H1 (cell line): ENCODE data around the gene NCAPD2.
"Not testable (repeated sequence)": the region's sequence is repeated elsewhere in the genome, so short reads cannot be mapped to it uniquely, and the experiment has no call there.

ENCODE experiments used
- CHD1 ChIP-seq: IDR thresholded peaks from 2 replicates; pipeline ENCODE4 v1.6.1; 2012; ENCODE audit warnings: low read depth, low read length, improper control_type of control experiment
- CHD2 ChIP-seq: IDR thresholded peaks from 2 replicates; pipeline ENCODE4 v1.6.1; 2012; ENCODE audit warnings: low read length, improper control_type of control experiment
- JUND ChIP-seq: IDR thresholded peaks from 2 replicates; pipeline ENCODE4 v1.6.1; 2011; ENCODE audit warnings: mild to moderate bottlenecking, improper control_type of control experiment, low read length
- MAFK ChIP-seq: IDR thresholded peaks from 2 replicates; pipeline ENCODE4 v1.6.1; 2012; ENCODE audit warnings: low read depth, mild to moderate bottlenecking, improper control_type of control experiment, low read length
- POLR2A ChIP-seq, 2 experiments: IDR thresholded peaks; 1 replicate in 1 of 2; 2 replicates in 1 of 2; pipeline ENCODE4 v1.6.1; 2011; ENCODE audit warnings: low read depth in 2 of 2, low read length in 2 of 2, mild to moderate bottlenecking in 2 of 2; ENCODE audit errors: control extremely low read depth in 1 of 2
- RAD21 ChIP-seq, 2 experiments: IDR thresholded peaks in 1 of 2; conservative IDR thresholded peaks in 1 of 2; 2 replicates each; pipeline ENCODE4 v1.6.1; 2011; ENCODE audit warnings: low read depth in 2 of 2, low read length in 2 of 2, improper control_type of control experiment in 1 of 2, inconsistent platforms in 1 of 2, mild to moderate bottlenecking in 1 of 2, moderate library complexity in 1 of 2
- RFX5 ChIP-seq: IDR thresholded peaks from 2 replicates; pipeline ENCODE4 v1.6.1; 2011; ENCODE audit warnings: low read depth, low read length, improper control_type of control experiment, borderline replicate concordance
- RXRA ChIP-seq: IDR thresholded peaks from 2 replicates; pipeline ENCODE4 v1.6.1; 2011; ENCODE audit warnings: low read depth, mild to moderate bottlenecking, low read length, moderate library complexity; ENCODE audit not compliant: insufficient read depth
- USF2 ChIP-seq: IDR thresholded peaks from 2 replicates; pipeline ENCODE4 v1.6.1; 2011; ENCODE audit warnings: low read length, improper control_type of control experiment
- TF ChIP-seq, protein P1 (sequence below), 3 experiments: IDR thresholded peaks; 1 replicate in 2 of 3; 2 replicates in 1 of 3; pipeline versions ENCODE4 v1.5.1 to v1.6.1; 2011; ENCODE audit warnings: low read length in 3 of 3, mild to moderate bottlenecking in 3 of 3, inconsistent platforms in 2 of 3, low read depth in 1 of 3, moderate library complexity in 1 of 3; ENCODE audit not compliant: insufficient read depth in 1 of 3; ENCODE audit errors: control extremely low read depth in 1 of 3

- not testable (repeated sequence) for TF ChIP-seq JUND; POLR2A (IDR thresholded peaks at IDR 0.05; ENCODE audit: control extremely low read depth in 1 of 2, low read depth in 2 of 2, low read length in 2 of 2); USF2; CHD1; RFX5; RAD21 (IDR thresholded peaks at IDR 0.05 in 1 of 2, conservative IDR thresholded peaks at IDR 0.05 in 1 of 2; ENCODE audit: low read depth in 2 of 2, low read length in 2 of 2); CHD2; RXRA; MAFK
- TF ChIP-seq, protein P1, sequence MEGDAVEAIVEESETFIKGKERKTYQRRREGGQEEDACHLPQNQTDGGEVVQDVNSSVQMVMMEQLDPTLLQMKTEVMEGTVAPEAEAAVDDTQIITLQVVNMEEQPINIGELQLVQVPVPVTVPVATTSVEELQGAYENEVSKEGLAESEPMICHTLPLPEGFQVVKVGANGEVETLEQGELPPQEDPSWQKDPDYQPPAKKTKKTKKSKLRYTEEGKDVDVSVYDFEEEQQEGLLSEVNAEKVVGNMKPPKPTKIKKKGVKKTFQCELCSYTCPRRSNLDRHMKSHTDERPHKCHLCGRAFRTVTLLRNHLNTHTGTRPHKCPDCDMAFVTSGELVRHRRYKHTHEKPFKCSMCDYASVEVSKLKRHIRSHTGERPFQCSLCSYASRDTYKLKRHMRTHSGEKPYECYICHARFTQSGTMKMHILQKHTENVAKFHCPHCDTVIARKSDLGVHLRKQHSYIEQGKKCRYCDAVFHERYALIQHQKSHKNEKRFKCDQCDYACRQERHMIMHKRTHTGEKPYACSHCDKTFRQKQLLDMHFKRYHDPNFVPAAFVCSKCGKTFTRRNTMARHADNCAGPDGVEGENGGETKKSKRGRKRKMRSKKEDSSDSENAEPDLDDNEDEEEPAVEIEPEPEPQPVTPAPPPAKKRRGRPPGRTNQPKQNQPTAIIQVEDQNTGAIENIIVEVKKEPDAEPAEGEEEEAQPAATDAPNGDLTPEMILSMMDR (IDR thresholded peaks at IDR 0.05; ENCODE audit: control extremely low read depth in 1 of 3, insufficient read depth in 1 of 3, low read depth in 1 of 3, low read length in 3 of 3) = not testable (repeated sequence)
These were observed 62.6 kb downstream of the NCAPD2 start for GRCh38 chr12:6556496-6556817.
